AG04450 (cell line): ENCODE results near the gene YBX3. TPM values are rescaled to one million over a fixed set of nuclear protein-coding genes. Genes with fewer than 3 reads are reported as not detected.

Experiments used
- CTCF ChIA-PET: fragments of 300-600, 350-600 bp; formaldehyde crosslinking; extraction: SDS; loops from one replicate; lab custom pipeline; 2022; ENCODE audit warnings: antibody characterized with exemption, inconsistent platforms; lab: Charles Lee
- POLR2A ChIA-PET: fragments of 350-600 bp; formaldehyde crosslinking; extraction: SDS; loops from one replicate; lab custom pipeline; 2021; ENCODE audit warnings: antibody characterized with exemption, inconsistent platforms; lab: Yijun Ruan, JAX
- DNase-seq: peaks from one replicate; pipeline ENCODE4 v3.0.0-alpha.2; 2011; ENCODE audit warnings: low read depth, low spot score
- H3K27ac ChIP-seq: one replicate; pipeline ENCODE4 v1.5.1; 2012; ENCODE audit warnings: low read depth, low read length, control low read depth
- H3K27me3 ChIP-seq: one replicate; pipeline ENCODE4 v1.6.0; 2012; ENCODE audit warnings: low read length; ENCODE audit not compliant: control insufficient read depth, insufficient read depth
- H3K4me3 ChIP-seq: 2 replicates; pipeline ENCODE4 v1.5.1; 2011; ENCODE audit warnings: mild to moderate bottlenecking, low read depth, low read length, control low read depth
- H3K9me3 ChIP-seq: 2 replicates; pipeline ENCODE4 v1.5.1; 2012; ENCODE audit warnings: low read length; ENCODE audit not compliant: control insufficient read depth, insufficient read depth
- polyA plus RNA-seq: library from polyadenylated mRNA; depleted of rRNA; stranded (reverse); fragments of >200 nt; gene quantifications from 2 replicates; pipeline ENCODE4 v1.2.3, GENCODE V29; 2011
- TF ChIP-seq, protein P1 (sequence below): IDR thresholded peaks from 2 replicates; pipeline ENCODE4 v1.5.1; 2011; ENCODE audit warnings: low read depth, low read length, control low read depth, inconsistent platforms

YBX3 gene
- polyA plus RNA-seq, 1 experiment = 95.6 TPM

DNA sequence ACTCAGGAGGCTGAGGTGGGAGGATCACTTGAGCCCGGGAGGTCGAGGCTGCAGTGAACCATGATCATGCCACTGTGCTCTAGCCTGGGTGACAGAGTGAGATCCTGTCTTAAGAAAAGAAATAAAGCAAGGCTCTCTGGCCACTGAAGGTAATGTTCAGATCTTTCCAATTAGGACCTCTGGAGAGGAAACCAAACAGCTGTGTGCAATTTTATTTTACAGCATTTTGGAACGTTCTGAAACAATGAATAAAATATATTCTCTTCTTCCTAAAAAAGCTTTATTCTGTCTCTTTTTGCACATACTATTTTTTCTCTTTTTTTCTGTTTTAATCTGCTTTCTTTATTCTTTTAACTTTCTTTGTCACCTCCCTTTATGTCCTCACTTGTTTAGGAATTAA is 5.0 kb upstream of the YBX3 start:
- H3K27ac ChIP-seq = no peak overlapping the region
- TF ChIP-seq, protein P1, sequence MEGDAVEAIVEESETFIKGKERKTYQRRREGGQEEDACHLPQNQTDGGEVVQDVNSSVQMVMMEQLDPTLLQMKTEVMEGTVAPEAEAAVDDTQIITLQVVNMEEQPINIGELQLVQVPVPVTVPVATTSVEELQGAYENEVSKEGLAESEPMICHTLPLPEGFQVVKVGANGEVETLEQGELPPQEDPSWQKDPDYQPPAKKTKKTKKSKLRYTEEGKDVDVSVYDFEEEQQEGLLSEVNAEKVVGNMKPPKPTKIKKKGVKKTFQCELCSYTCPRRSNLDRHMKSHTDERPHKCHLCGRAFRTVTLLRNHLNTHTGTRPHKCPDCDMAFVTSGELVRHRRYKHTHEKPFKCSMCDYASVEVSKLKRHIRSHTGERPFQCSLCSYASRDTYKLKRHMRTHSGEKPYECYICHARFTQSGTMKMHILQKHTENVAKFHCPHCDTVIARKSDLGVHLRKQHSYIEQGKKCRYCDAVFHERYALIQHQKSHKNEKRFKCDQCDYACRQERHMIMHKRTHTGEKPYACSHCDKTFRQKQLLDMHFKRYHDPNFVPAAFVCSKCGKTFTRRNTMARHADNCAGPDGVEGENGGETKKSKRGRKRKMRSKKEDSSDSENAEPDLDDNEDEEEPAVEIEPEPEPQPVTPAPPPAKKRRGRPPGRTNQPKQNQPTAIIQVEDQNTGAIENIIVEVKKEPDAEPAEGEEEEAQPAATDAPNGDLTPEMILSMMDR = no peak
- peaks cover 12% of the 10 kb centered on the region for H3K27me3 ChIP-seq
- no peaks in the 10 kb centered on the region for H3K9me3 ChIP-seq
- ChIA-PET CTCF (interaction anchor here (1.8 kb wide), 1 partner anchor 22 kb away, joined by 9 read pairs; no protein-coding TSS in a partner anchor), POLR2A (no interaction called here)
- DNase-seq = no peak
- H3K4me3 ChIP-seq = no peak overlapping the region

- CTCF ChIA-PET = interaction anchor here (1.8 kb wide), 1 partner anchor 23 kb away, joined by 9 read pairs; no protein-coding TSS in a partner anchor
- POLR2A ChIA-PET = no interaction called here
- TF ChIP-seq, protein P1 = no peak
These were observed 3.8 kb upstream of the YBX3 start for GRCh38 chr12:10726945-10727344.

DNA sequence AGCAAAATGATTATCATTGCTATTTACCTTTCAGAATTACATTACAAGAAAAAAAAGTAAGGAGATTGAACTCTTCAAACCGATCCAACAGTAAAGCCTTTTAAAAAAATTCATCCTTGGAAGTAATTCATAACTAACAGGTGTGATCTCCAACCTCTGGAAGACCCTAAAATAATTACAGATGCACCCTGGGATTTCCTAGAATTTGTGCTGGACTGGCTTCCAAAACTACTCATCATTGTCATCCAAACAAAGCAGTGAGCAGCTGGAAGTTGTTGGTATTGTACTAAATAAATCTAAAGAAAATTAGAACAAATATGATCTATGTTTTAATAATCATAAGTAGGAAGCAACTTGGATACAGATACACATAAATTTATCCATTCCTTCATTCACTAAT is 1.9 kb upstream of the YBX3 start:
- no peak overlapping the region for H3K4me3 ChIP-seq
- CTCF ChIA-PET = interaction anchor here (1.4 to 3.0 kb wide), 3 partner anchors 25 to 27 kb away, joined by 3 to 19 read pairs (median 6); no protein-coding TSS in a partner anchor

More at GRCh38 chr12:10726945-10727344, 3.8 kb upstream of the YBX3 start:
- H3K4me3 ChIP-seq = no peak overlapping the region
- H3K9me3 ChIP-seq = no peaks in the 10 kb centered on the region; the same call in 1 of the 2 replicates
- no peak for DNase-seq
- peaks cover 8% of the 10 kb centered on the region for H3K27me3 ChIP-seq
- H3K27ac ChIP-seq = no peak overlapping the region

DNA sequence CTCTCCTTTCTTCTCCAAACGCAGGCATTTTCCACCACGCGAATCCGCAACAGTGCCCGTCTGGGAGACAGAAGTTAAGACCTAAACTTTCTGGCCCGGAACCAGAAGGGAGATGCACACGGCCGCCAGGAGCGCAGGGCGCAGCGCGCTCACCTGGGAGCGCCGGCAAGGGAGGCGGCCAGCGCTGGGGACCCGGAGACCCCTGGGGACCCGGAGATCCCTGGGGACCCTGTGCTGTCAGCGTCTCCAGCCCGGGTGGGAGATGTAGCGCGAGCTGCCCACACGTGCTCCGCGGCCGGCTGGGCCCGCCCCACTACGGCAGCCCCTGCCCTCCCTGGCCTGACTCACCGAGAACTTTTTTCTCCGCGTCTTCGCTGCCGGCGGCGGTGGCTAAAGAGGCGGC is 620 bp downstream of the YBX3 start:
- H3K27me3 ChIP-seq = no peaks in the 10 kb centered on the region
- ChIA-PET POLR2A (interaction anchor here (0.7 to 1.9 kb wide), 4 partner anchors 27 to 455 kb away, joined by 3 to 5 read pairs (median 3); partner anchors contain the start of gene SMIM10L1), CTCF (interaction anchor here (3.0 kb wide), 1 partner anchor 27 kb away, joined by 19 read pairs; no protein-coding TSS in a partner anchor)
- H3K27ac ChIP-seq = peak overlapping the region; percentile 98
- TF ChIP-seq, protein P1 = peak; percentile 38
- no peaks in the 10 kb centered on the region; the same call in 1 of the 2 replicates for H3K9me3 ChIP-seq
- DNase-seq = peak; percentile 18
- H3K4me3 ChIP-seq = peak overlapping the region; percentile 91

More for the DNA sequence above, 1.9 kb upstream of the YBX3 start:
- POLR2A ChIA-PET = no interaction called here
- H3K9me3 ChIP-seq = no peaks in the 10 kb centered on the region; the same call in 1 of the 2 replicates
- no peaks in the 10 kb centered on the region for H3K27me3 ChIP-seq
- no peak overlapping the region for H3K27ac ChIP-seq
- DNase-seq = no peak
- TF ChIP-seq, protein P1 = no peak

- ChIA-PET POLR2A (interaction anchor here (0.7 to 1.9 kb wide), 3 partner anchors 26 to 449 kb away, joined by 3 to 5 read pairs (median 3); partner anchors contain the start of gene SMIM10L1), CTCF (interaction anchor here (0.5 to 3.0 kb wide), 2 partner anchors 28 to 148 kb away, joined by 3 to 19 read pairs; no protein-coding TSS in a partner anchor)
- Histone ChIP-seq H3K27me3 (no peaks in the 10 kb centered on the region), H3K27ac (peak overlapping the region; percentile 98), H3K4me3 (peak overlapping the region; percentile 91), H3K9me3 (no peaks in the 10 kb centered on the region; the same call in 1 of the 2 replicates)
- DNase-seq = peak; percentile 95
- TF ChIP-seq, protein P1 = no peak
These were observed 1.2 kb downstream of the YBX3 start for GRCh38 chr12:10721651-10722501.
